Activated naive CD8-positive, alpha-beta T cell treated with anti-CD3 and anti-CD28 coated beads for 36 hours (primary cell): ENCODE measurements around the gene PRPF19. TPM values are rescaled to one million over a fixed set of nuclear protein-coding genes. Genes with fewer than 3 reads are reported as not detected.
A peak's percentile ranks its signal among the peaks of the same experiment; 100 is the strongest.
"Not testable (repeated sequence)": the region's sequence is repeated elsewhere in the genome, so short reads cannot be mapped to it uniquely, and the experiment has no call there.

Experiments used
- DNase-seq: peaks from one replicate; pipeline ENCODE4 v3.0.0; 2021
- H3K27ac Mint-ChIP-seq: one replicate; pipeline ENCODE4 v1.8.0; 2022; ENCODE audit warnings: mild to moderate bottlenecking, moderate library complexity, mixed read lengths
- H3K27me3 Mint-ChIP-seq: one replicate; pipeline ENCODE4 v1.8.0; 2022; ENCODE audit warnings: mild to moderate bottlenecking, mixed read lengths
- H3K36me3 Mint-ChIP-seq: one replicate; pipeline ENCODE4 v1.8.0; 2021; ENCODE audit warnings: mild to moderate bottlenecking, mixed read lengths
- H3K4me1 Mint-ChIP-seq: one replicate; pipeline ENCODE4 v1.8.0; 2021; ENCODE audit warnings: mixed read lengths
- H3K4me3 Mint-ChIP-seq: one replicate; pipeline ENCODE4 v1.8.0; 2022; ENCODE audit warnings: mild to moderate bottlenecking, moderate library complexity, mixed read lengths
- H3K9me3 Mint-ChIP-seq: one replicate; pipeline ENCODE4 v1.8.0; 2022; ENCODE audit warnings: mixed read lengths
- total RNA-seq, 2 experiments: library from RNA; stranded (reverse); gene quantifications; one replicate each; pipeline ENCODE4 v1.2.3, GENCODE V29; 2021

PRPF19 gene
- total RNA-seq, 2 experiments from 2014 or later, result 209 to 213 TPM

GRCh38 chr11:60910711-60911380, 4.5 kb upstream of the PRPF19 start:
- H3K4me3 Mint-ChIP-seq, result no peak overlapping the region
- peaks cover 5% of the 10 kb centered on the region for H3K9me3 Mint-ChIP-seq
- no peak for DNase-seq
- H3K36me3 Mint-ChIP-seq, result peaks cover 2% of the 10 kb centered on the region
- no peaks in the 10 kb centered on the region for H3K27me3 Mint-ChIP-seq
- H3K4me1 Mint-ChIP-seq, result peaks cover 49% of the 10 kb centered on the region
- peak overlapping the region; percentile 71 for H3K27ac Mint-ChIP-seq

GRCh38 chr11:60910281-60910687, 3.9 kb upstream of the PRPF19 start:
- Mint-ChIP-seq H3K27me3 (no peaks in the 10 kb centered on the region), H3K27ac (peak overlapping the region; percentile 59), H3K4me3 (no peak overlapping the region), H3K36me3 (peaks cover 4% of the 10 kb centered on the region), H3K9me3 (peaks cover 5% of the 10 kb centered on the region), H3K4me1 (peaks cover 46% of the 10 kb centered on the region)
- DNase-seq, result no peak

GRCh38 chr11:60909680-60910280, 3.4 kb upstream of the PRPF19 start:
- H3K36me3 Mint-ChIP-seq, H3K4me3 Mint-ChIP-seq, DNase-seq, H3K9me3 Mint-ChIP-seq, H3K27me3 Mint-ChIP-seq: not testable (repeated sequence)
- H3K27ac Mint-ChIP-seq, result peak overlapping the region; percentile 59
- H3K4me1 Mint-ChIP-seq, result peaks cover 48% of the 10 kb centered on the region

GRCh38 chr11:60908803-60909202, 2.4 kb upstream of the PRPF19 start:
- H3K36me3 Mint-ChIP-seq, result peaks cover 13% of the 10 kb centered on the region
- no peak for DNase-seq
- H3K4me3 Mint-ChIP-seq, result no peak overlapping the region
- H3K27me3 Mint-ChIP-seq, result no peaks in the 10 kb centered on the region
- peaks cover 56% of the 10 kb centered on the region for H3K4me1 Mint-ChIP-seq
- peaks cover 5% of the 10 kb centered on the region for H3K9me3 Mint-ChIP-seq
- H3K27ac Mint-ChIP-seq, result no peak overlapping the region

GRCh38 chr11:60905551-60906113, 753 bp downstream of the PRPF19 start:
- DNase-seq, result no peak
- peaks cover 31% of the 10 kb centered on the region for H3K4me1 Mint-ChIP-seq
- H3K36me3 Mint-ChIP-seq, result peaks cover 20% of the 10 kb centered on the region
- peaks cover 5% of the 10 kb centered on the region for H3K9me3 Mint-ChIP-seq
- H3K4me3 Mint-ChIP-seq, result peak overlapping the region; percentile 92
- peak overlapping the region; percentile 93 for H3K27ac Mint-ChIP-seq
- H3K27me3 Mint-ChIP-seq, result no peaks in the 10 kb centered on the region

GRCh38 chr11:60905047-60905446, 1.3 kb downstream of the PRPF19 start:
- no peak for DNase-seq
- peak overlapping the region; percentile 92 for H3K4me3 Mint-ChIP-seq
- peak overlapping the region; percentile 93 for H3K27ac Mint-ChIP-seq
- H3K4me1 Mint-ChIP-seq, result peaks cover 25% of the 10 kb centered on the region
- peaks cover 20% of the 10 kb centered on the region for H3K36me3 Mint-ChIP-seq
- no peaks in the 10 kb centered on the region for H3K27me3 Mint-ChIP-seq
- H3K9me3 Mint-ChIP-seq, result peaks cover 5% of the 10 kb centered on the region

- DNase-seq, result no peak
- Mint-ChIP-seq H3K4me3 (peak overlapping the region; percentile 32), H3K4me1 (peaks cover 27% of the 10 kb centered on the region), H3K27me3 (no peaks in the 10 kb centered on the region), H3K36me3 (peaks cover 25% of the 10 kb centered on the region), H3K9me3 (no peaks in the 10 kb centered on the region), H3K27ac (peak overlapping the region; percentile 38)
These were observed 3.8 kb downstream of the PRPF19 start for GRCh38 chr11:60902625-60903024.

- Mint-ChIP-seq H3K27me3 (no peaks in the 10 kb centered on the region), H3K4me3 (no peak overlapping the region), H3K9me3 (no peaks in the 10 kb centered on the region), H3K4me1 (peaks cover 21% of the 10 kb centered on the region), H3K36me3 (peaks cover 26% of the 10 kb centered on the region), H3K27ac (no peak overlapping the region)
- DNase-seq, result no peak
These were observed 5.5 kb downstream of the PRPF19 start for GRCh38 chr11:60900673-60901404.

GRCh38 chr11:60899977-60900376, 6.4 kb downstream of the PRPF19 start:
- H3K4me3 Mint-ChIP-seq, result no peak overlapping the region
- peaks cover 17% of the 10 kb centered on the region for H3K4me1 Mint-ChIP-seq
- H3K27ac Mint-ChIP-seq, result no peak overlapping the region
- no peaks in the 10 kb centered on the region for H3K27me3 Mint-ChIP-seq
- DNase-seq, result no peak
- no peaks in the 10 kb centered on the region for H3K9me3 Mint-ChIP-seq
- H3K36me3 Mint-ChIP-seq, result peaks cover 22% of the 10 kb centered on the region

GRCh38 chr11:60899046-60899936, 7.1 kb downstream of the PRPF19 start:
- H3K27ac Mint-ChIP-seq, result peak overlapping the region; percentile 45
- no peak for DNase-seq
- H3K9me3 Mint-ChIP-seq, result no peaks in the 10 kb centered on the region
- H3K36me3 Mint-ChIP-seq, result peaks cover 22% of the 10 kb centered on the region
- no peaks in the 10 kb centered on the region for H3K27me3 Mint-ChIP-seq
- H3K4me1 Mint-ChIP-seq, result peaks cover 12% of the 10 kb centered on the region
- H3K4me3 Mint-ChIP-seq, result no peak overlapping the region

- peaks cover 5% of the 10 kb centered on the region for H3K4me1 Mint-ChIP-seq
- DNase-seq, result no peak
- no peaks in the 10 kb centered on the region for H3K27me3 Mint-ChIP-seq
- H3K4me3 Mint-ChIP-seq, result no peak overlapping the region
- H3K9me3 Mint-ChIP-seq, result no peaks in the 10 kb centered on the region
- H3K27ac Mint-ChIP-seq, result no peak overlapping the region
- peaks cover 23% of the 10 kb centered on the region for H3K36me3 Mint-ChIP-seq
These were observed 8.9 kb downstream of the PRPF19 start for GRCh38 chr11:60897496-60897895.

GRCh38 chr11:60895687-60896086, 10.7 kb downstream of the PRPF19 start:
- no peaks in the 10 kb centered on the region for H3K9me3 Mint-ChIP-seq
- DNase-seq, result no peak
- H3K36me3 Mint-ChIP-seq, result peaks cover 26% of the 10 kb centered on the region
- no peak overlapping the region for H3K4me3 Mint-ChIP-seq
- no peaks in the 10 kb centered on the region for H3K27me3 Mint-ChIP-seq
- H3K4me1 Mint-ChIP-seq, result peaks cover 7% of the 10 kb centered on the region
- H3K27ac Mint-ChIP-seq, result no peak overlapping the region

- H3K4me3 Mint-ChIP-seq, result no peak overlapping the region
- DNase-seq, result no peak
- no peak overlapping the region for H3K27ac Mint-ChIP-seq
- peaks cover 30% of the 10 kb centered on the region for H3K36me3 Mint-ChIP-seq
- H3K4me1 Mint-ChIP-seq, result peaks cover 3% of the 10 kb centered on the region
- H3K9me3 Mint-ChIP-seq, result no peaks in the 10 kb centered on the region
- no peaks in the 10 kb centered on the region for H3K27me3 Mint-ChIP-seq
These were observed 15.2 kb downstream of the PRPF19 start for GRCh38 chr11:60891103-60891741.

GRCh38 chr11:60890696-60891095, 15.7 kb downstream of the PRPF19 start:
- H3K27ac Mint-ChIP-seq, result no peak overlapping the region
- H3K4me1 Mint-ChIP-seq, result peaks cover 3% of the 10 kb centered on the region
- peaks cover 29% of the 10 kb centered on the region for H3K36me3 Mint-ChIP-seq
- H3K9me3 Mint-ChIP-seq, result no peaks in the 10 kb centered on the region
- H3K27me3 Mint-ChIP-seq, result no peaks in the 10 kb centered on the region
- H3K4me3 Mint-ChIP-seq, result no peak overlapping the region
- no peak for DNase-seq
